ENCODE data around the gene NR5A2. TPM values are rescaled to one million over a fixed set of nuclear protein-coding genes. Genes with fewer than 3 reads are reported as not detected.

Gene NR5A2
- polyA plus RNA-seq, 1 donor (not counting 4 experiments of a cell fraction or from before 2014, with no cell fraction given): 0.05 TPM

DNA sequence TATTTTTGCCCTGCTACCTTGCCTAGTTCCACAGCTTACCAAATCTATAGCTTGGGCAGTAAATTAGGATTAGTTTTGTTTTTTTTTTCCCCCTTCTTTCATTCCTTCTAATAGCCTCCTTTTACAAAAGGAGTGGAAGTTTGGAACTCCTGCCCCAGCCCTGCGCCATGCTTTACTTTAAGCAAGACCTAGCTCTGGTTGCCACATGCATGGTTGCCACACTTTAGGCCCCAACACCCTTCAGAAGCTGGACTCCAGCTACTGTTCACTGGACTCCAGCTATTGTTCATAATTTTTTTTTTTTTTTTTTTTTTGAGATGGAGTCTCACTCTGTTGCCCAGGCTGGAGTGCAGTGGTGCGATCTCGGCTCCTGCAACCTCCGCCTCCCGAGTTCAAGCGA lies 115.8 kb downstream of the NR5A2 start:
- Histone ChIP-seq H4K20me1 (ENCODE audit: control insufficient read depth, extremely low read depth, insufficient read depth, low read length) (no peaks in the 10 kb centered on the region), H3K9me3 (ENCODE audit: control insufficient read depth, low read depth, low read length) (no peaks in the 10 kb centered on the region), H3K9me1 (ENCODE audit: control insufficient read depth, extremely low read depth, insufficient read depth, low read length) (no peaks in the 10 kb centered on the region), H2AFZ (ENCODE audit: control insufficient read depth, low read length) (no peak overlapping the region), H3K4me3 (ENCODE audit: control insufficient read depth in 2 of 3, extremely low read depth in 1 of 3, insufficient read depth in 2 of 3, low read depth in 1 of 3, low read length in 3 of 3) (no peak overlapping the region), H3K27me3 (ENCODE audit: control insufficient read depth, extremely low read depth, insufficient read depth, low read length) (no peaks in the 10 kb centered on the region), H3K4me2 (ENCODE audit: control insufficient read depth, extremely low read depth, insufficient read depth, low read depth, low read length) (no peak overlapping the region), H3K4me1 (ENCODE audit: control insufficient read depth, extremely low read depth, insufficient read depth, low read length) (no peaks in the 10 kb centered on the region), H3K79me2 (ENCODE audit: control insufficient read depth, insufficient read depth, low read length) (no peaks in the 10 kb centered on the region), H3K27ac (ENCODE audit: control insufficient read depth, insufficient read depth, low read length) (no peak overlapping the region), H3K36me3 (ENCODE audit: control insufficient read depth in 2 of 2, extremely low read depth in 1 of 2, insufficient read depth in 2 of 2, low read length in 2 of 2) (no peaks in the 10 kb centered on the region), H3K9ac (ENCODE audit: control insufficient read depth, extremely low read depth, insufficient read depth, low read length) (no peak overlapping the region)
- no peak for TF ChIP-seq EZH2 (IDR thresholded peaks at IDR 0.05; ENCODE audit: low read length)
- TF ChIP-seq, protein P1, sequence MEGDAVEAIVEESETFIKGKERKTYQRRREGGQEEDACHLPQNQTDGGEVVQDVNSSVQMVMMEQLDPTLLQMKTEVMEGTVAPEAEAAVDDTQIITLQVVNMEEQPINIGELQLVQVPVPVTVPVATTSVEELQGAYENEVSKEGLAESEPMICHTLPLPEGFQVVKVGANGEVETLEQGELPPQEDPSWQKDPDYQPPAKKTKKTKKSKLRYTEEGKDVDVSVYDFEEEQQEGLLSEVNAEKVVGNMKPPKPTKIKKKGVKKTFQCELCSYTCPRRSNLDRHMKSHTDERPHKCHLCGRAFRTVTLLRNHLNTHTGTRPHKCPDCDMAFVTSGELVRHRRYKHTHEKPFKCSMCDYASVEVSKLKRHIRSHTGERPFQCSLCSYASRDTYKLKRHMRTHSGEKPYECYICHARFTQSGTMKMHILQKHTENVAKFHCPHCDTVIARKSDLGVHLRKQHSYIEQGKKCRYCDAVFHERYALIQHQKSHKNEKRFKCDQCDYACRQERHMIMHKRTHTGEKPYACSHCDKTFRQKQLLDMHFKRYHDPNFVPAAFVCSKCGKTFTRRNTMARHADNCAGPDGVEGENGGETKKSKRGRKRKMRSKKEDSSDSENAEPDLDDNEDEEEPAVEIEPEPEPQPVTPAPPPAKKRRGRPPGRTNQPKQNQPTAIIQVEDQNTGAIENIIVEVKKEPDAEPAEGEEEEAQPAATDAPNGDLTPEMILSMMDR (optimal IDR thresholded peaks at IDR 0.05 in 1 of 3, IDR thresholded peaks at IDR 0.05 in 1 of 3, conservative IDR thresholded peaks at IDR 0.05 in 1 of 3; ENCODE audit: extremely low read depth in 1 of 3, insufficient read depth in 2 of 3, low read length in 3 of 3): no peak
- no peak for FAIRE-seq
- dilution Hi-C loops (cut with MboI; ENCODE audit: extremely low pct_ligation_motif_present, low sequenced_read_pairs): no loop called here
- DNase-seq (ENCODE audit: low read depth, low spot score): no peak

DNA sequence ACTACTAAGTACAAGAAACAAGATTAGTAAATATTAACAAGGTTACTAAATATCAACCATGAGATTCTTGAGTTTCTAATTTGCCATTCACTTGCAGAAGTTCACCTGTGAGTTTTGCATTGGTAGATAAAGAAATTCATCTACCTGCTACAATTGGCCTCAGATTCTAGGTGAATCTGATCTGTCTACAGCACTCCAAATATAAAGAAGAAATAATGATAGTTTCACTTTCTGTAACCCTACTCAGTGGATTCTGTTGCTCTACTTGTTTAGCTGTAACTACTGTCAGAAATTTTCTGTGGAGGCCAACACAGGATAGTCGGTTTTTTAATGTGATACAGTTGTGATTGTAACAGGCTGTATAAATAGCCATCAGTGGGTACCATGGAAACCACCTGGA lies 118.6 kb downstream of the NR5A2 start:
- DNase-seq (ENCODE audit: low read depth, low spot score): no peak
- H4K20me1 ChIP-seq (ENCODE audit: control insufficient read depth, extremely low read depth, insufficient read depth, low read length): no peaks in the 10 kb centered on the region
- no peaks in the 10 kb centered on the region for H3K9me3 ChIP-seq (ENCODE audit: control insufficient read depth, low read depth, low read length)
- TF ChIP-seq EZH2 (IDR thresholded peaks at IDR 0.05; ENCODE audit: low read length): no peak
- TF ChIP-seq, protein P1 (optimal IDR thresholded peaks at IDR 0.05 in 1 of 3, IDR thresholded peaks at IDR 0.05 in 1 of 3, conservative IDR thresholded peaks at IDR 0.05 in 1 of 3; ENCODE audit: extremely low read depth in 1 of 3, insufficient read depth in 2 of 3, low read length in 3 of 3): no peak
- H3K36me3 ChIP-seq (ENCODE audit: control insufficient read depth in 2 of 2, extremely low read depth in 1 of 2, insufficient read depth in 2 of 2, low read length in 2 of 2): no peaks in the 10 kb centered on the region
- no peaks in the 10 kb centered on the region for H3K79me2 ChIP-seq (ENCODE audit: control insufficient read depth, insufficient read depth, low read length)
- no peak overlapping the region for H2AFZ ChIP-seq (ENCODE audit: control insufficient read depth, low read length)
- FAIRE-seq: no peak
- H3K27ac ChIP-seq (ENCODE audit: control insufficient read depth, insufficient read depth, low read length): no peak overlapping the region
- H3K4me1 ChIP-seq (ENCODE audit: control insufficient read depth, extremely low read depth, insufficient read depth, low read length): peaks cover 9% of the 10 kb centered on the region
- no peak overlapping the region for H3K4me3 ChIP-seq (ENCODE audit: control insufficient read depth in 2 of 3, extremely low read depth in 1 of 3, insufficient read depth in 2 of 3, low read depth in 1 of 3, low read length in 3 of 3)
- no peak overlapping the region for H3K9ac ChIP-seq (ENCODE audit: control insufficient read depth, extremely low read depth, insufficient read depth, low read length)
- dilution Hi-C loops (cut with MboI; ENCODE audit: extremely low pct_ligation_motif_present, low sequenced_read_pairs): no loop called here
- H3K4me2 ChIP-seq (ENCODE audit: control insufficient read depth, extremely low read depth, insufficient read depth, low read depth, low read length): no peak overlapping the region
- no peaks in the 10 kb centered on the region for H3K9me1 ChIP-seq (ENCODE audit: control insufficient read depth, extremely low read depth, insufficient read depth, low read length)
- no peaks in the 10 kb centered on the region for H3K27me3 ChIP-seq (ENCODE audit: control insufficient read depth, extremely low read depth, insufficient read depth, low read length)

All from keratinocyte (primary cell).